Hematopoietic multipotent progenitor cell treated with erythropoietin and hydrocortisone succinate and interleukin-3 and kit ligand, for 17 days (in vitro differentiated cells): Measurements from ENCODE around the gene USP34.
"Not testable (repeated sequence)": the region's sequence is repeated elsewhere in the genome, so short reads cannot be mapped to it uniquely, and the experiment has no call there.

Experiments
- DNase-seq: peaks from one replicate; pipeline ENCODE4 v3.0.0-alpha.2; 2015; ENCODE audit warnings: low spot score

Gene USP34, protein sequence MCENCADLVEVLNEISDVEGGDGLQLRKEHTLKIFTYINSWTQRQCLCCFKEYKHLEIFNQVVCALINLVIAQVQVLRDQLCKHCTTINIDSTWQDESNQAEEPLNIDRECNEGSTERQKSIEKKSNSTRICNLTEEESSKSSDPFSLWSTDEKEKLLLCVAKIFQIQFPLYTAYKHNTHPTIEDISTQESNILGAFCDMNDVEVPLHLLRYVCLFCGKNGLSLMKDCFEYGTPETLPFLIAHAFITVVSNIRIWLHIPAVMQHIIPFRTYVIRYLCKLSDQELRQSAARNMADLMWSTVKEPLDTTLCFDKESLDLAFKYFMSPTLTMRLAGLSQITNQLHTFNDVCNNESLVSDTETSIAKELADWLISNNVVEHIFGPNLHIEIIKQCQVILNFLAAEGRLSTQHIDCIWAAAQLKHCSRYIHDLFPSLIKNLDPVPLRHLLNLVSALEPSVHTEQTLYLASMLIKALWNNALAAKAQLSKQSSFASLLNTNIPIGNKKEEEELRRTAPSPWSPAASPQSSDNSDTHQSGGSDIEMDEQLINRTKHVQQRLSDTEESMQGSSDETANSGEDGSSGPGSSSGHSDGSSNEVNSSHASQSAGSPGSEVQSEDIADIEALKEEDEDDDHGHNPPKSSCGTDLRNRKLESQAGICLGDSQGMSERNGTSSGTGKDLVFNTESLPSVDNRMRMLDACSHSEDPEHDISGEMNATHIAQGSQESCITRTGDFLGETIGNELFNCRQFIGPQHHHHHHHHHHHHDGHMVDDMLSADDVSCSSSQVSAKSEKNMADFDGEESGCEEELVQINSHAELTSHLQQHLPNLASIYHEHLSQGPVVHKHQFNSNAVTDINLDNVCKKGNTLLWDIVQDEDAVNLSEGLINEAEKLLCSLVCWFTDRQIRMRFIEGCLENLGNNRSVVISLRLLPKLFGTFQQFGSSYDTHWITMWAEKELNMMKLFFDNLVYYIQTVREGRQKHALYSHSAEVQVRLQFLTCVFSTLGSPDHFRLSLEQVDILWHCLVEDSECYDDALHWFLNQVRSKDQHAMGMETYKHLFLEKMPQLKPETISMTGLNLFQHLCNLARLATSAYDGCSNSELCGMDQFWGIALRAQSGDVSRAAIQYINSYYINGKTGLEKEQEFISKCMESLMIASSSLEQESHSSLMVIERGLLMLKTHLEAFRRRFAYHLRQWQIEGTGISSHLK (N-terminal part only)

DNA sequence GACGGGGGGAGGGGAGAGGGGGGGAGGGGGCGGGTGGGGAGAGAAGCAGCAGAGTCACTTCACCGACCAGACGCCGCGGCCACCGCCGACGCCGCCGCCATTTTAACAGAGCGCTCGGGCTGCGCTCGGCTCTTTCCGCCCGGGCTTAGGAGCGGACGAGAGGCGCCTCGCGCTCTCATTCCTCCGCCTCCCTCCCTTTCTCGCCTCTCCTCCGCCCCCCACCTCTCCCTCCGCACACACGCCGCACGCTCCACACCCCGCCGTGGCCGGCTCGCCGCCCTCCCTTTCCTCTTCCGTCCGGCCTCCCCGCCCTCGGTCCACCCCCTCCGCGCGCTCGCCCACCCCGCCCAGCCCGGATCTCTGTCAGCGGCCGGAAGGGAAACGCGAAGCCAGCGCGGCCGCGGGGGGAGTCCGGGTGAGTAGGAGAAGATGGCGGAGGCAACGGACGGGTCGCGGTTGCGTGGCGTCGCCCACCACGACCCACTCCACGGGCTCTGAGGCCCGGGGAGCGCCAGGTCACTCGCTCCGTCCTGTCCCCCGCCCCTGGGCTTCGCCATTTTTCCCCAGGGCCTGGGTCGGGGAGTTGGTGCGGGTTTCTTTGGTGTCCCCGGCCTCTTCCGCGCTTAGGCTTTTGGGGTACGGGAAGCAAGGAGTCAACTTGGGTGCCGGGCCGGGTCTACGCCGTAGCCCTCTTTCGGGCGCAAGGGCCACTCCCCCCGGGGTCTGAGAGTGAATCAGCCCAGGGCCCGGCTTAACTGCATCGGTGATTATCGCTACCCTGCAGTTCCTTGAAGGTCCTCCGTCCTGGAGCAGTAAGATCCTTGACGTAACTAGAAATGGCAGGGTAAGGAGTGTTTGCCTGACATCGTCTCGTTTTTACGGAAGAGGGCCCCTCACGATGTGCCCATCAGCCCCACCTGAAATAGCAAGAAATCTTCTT is at the start of gene USP34:
TSS of gene USP34 (minus strand) at position 123 of the 940 bp plus-strand sequence. CDS start 395 bp downstream, outside the sequence.
- DNase-seq: peak; percentile 87

DNA sequence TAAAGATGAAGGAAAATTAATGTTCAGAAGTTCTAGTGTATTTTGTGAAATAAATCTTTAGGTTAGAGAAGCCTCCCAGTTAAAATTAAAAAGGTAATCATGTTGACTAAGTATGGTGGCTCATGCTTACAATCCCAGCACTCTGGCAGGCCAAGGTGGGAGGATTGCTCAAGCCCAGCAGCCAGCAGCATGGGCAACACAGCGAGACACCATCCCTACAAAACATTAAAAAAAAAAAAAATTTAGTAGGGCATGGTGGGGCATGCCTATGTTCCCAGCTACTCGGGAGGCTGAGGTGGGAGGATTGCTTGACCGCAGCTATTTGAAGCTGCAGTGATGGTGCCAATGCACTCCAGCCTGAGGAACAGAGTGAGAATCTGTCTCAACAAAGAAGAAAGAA is 49.4 kb upstream of the USP34 start:
- no peak for DNase-seq

DNA sequence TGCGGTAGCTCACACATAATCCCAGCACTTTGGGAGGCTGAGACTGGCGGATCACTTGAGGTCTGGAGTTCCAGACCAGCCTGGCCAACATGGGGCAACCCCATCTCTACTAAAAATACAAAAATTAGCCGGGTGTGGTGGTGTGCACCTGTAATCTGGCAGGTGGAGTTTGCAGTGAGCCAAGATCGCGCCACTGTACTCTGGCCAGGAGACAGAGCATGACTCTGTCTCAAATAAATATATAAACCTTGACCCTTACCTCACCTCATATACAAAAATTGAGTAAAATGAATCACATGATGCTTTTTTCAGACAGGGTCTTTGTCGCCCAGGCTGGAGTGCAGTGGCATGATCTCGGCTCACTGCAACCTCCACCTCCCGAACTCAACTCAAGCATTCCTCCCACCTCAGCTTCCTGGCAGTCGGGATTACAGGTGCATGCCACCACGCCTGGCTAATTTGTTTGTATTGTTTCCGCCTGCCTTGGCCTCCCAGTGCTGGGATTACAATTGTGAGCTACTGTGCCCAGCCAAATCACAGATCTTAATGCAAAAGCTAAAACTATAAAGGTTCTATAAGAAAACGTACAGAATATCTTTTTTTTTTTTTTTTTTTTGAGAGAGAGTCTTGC is 42.0 kb upstream of the USP34 start:
- DNase-seq: no peak

DNA sequence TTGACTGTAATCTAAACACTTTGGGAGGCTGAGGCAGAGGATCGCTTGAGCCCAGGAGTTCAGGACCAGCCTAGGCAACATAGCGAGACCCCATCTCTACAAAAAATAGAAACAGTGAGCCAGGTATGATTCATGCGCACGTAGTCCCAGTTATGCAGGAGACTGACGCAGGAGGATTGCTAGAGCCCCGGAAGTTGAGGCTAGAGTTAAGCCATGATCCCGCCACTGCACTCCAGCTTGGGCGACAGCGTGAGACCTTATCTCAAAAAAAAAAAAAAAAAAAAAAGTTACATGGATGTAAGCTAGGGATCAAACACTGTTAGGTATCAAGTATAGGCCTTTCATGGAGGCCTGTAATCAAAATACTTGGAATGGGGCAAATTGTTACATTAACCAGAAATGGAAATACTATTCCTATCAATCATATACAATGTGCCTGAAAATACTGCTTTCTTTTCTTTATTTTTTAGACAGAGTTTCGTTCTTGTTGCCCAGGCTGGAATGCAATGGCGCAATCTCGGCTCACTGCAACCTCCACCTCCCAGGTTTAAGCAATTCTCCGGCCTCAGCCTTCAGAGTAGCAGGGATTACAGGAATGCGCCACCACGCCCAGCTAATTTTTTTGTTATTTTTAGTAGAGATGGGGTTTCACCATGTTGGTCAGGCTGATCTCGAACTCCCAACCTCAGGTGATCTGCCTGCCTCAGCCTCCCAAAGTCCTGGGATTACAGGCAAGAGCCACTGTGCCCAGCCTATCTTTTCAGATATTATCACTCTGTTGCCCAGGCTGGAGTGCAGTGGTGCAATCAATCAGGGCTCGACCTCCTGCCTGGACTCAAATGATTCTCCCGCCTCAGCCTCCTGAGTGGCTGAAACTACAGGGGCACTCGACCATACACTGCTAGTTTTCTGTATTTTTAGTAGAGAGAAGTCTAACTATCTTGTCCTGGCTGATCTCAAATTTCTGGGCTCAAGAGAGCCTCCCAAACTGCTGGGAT is 40.1 kb upstream of the USP34 start:
- no peak for DNase-seq

DNA sequence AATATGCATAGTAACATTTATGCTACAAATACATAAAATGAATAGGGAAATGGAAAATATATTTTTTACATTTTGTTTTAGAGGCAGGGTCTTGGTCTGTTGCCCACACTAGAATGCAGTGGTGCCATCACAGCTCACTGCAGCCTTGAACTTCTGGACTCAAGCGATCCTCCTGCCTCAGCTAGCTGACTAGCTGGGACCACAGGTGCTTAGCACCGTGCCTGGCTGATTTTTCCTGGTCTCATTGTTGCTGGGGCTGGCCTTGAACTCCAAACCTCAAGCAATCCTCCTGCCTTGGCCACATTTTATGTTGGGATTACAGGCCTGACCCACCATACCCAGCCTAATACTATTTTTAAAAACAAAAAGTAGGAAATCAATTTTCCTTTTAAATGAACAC is 34.1 kb upstream of the USP34 start:
- DNase-seq: no peak

DNA sequence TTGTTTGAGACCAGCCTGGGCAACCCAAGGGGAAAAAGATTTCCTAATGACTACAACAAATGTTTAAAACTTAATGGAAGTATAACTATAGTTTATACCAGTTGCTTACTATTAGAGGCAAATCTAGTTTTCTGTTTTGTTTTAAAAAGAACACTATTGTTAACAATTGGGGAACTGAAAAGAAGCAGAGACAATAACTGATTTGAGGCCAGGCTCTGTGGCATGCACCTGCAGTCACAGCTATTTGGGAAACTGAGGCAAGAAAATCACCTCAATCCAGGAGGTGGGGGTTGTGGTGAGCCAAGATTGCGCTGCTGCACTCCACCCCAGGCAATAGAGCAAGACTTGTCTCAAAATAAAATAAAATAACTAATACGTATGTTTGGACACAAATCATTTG is 28.2 kb upstream of the USP34 start:
- DNase-seq: no peak

DNA sequence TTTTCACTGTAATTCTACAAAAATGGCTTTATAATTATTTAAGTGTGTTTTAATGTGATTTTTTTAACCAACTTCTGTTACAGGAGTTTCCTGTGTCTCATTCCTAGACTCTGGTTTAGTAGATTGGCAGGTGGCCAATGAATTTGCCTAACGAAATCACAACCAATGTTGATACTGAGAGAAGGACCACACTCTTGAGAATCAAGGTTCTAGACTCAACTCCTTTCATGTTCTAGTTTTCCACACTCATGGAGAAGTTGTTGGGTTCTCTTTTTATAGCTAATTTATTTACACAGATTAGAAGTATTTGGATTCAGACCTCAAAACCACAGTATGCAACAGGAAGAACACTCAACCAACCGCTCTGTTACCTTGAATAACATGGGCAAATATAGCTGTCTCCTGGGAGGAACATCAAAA is 22.6 kb upstream of the USP34 start:
- no peak for DNase-seq

DNA sequence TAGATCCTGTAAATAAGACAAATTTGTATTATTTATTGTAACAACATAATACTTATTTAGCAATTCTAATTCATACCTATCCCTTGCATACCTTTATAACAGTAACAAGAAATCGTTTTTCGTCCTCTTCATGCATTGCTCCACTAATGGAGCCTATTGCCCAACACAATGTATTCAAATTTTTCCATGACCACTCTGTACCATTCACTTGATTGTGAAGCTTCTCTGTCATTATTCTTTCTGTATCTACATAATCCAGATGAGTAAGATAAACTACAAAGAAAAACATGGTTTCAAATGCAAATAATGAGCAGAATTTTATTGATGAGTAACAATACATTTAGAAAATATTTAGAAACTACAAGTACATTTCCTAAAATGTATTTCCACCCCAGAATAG is 21.6 kb upstream of the USP34 start:
- DNase-seq: no peak

DNA sequence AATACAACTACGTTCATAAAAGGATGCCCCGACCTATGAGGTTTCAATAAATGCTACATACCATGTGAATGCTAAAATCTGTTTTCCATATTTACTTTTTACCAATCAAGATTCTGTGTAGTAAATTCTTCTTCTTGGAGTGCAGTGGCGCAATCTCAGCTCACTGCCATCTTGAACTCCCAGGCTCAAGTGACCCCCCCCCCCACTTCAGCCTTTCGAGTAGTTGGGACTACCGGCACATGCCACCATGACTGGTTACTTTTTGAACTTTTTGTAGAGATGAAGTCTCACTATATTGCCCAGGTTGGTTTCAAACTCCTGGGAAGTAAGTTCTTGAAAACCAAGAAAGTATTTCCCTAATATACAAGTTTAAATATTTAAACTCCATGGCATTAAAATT is 14.4 kb upstream of the USP34 start:
- DNase-seq: no peak

DNA sequence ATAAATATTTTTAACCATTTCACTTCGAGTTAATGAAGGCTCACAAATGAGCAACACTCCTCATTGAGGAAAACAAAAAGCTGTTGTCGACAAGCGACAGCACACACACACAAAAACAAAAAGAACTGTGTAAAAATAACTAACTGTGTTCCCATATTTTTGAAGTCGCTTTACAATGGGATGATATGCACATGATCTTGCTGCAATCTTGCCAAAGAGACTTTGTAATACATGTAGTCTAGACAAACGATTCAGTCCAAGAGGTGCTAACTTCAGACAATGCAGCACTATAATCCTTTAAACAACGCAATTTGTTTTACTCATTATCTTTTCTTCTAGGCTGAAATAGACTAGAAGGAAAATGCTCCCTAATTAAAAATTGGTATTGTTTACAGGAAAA is 7.2 kb upstream of the USP34 start:
- no peak for DNase-seq

DNA sequence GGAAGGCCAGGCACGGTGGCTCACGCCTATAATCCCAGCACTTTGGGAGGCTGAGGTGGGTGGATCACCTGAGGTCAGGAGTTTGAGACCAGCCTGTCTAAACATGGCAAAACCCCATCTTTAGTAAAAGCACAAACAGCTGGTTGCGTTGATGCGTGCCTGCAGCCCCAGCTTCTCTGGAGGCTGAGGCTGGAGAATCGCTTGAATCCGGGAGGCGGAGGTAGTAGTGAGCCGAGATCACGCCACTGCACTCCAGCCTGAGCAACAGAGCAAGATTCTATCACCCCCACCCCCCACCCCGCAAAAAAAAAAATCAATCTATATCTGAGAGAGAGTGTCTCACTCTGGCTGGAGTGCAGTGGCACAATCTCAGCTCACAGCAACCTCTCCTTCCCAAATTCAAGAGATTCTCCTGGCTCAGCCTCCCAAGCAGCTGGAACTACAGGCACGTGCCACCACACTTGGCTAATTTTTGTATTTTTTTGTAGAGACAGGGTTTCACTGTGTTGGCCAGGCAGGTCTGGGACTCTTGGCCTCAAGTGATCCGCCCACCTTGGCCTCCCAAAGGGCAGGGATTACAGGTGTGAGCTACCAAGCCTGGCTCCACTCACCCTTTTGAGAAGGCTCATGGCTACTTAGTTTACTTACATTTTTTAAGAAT is 6.2 kb upstream of the USP34 start:
- not testable (repeated sequence) for DNase-seq

DNA sequence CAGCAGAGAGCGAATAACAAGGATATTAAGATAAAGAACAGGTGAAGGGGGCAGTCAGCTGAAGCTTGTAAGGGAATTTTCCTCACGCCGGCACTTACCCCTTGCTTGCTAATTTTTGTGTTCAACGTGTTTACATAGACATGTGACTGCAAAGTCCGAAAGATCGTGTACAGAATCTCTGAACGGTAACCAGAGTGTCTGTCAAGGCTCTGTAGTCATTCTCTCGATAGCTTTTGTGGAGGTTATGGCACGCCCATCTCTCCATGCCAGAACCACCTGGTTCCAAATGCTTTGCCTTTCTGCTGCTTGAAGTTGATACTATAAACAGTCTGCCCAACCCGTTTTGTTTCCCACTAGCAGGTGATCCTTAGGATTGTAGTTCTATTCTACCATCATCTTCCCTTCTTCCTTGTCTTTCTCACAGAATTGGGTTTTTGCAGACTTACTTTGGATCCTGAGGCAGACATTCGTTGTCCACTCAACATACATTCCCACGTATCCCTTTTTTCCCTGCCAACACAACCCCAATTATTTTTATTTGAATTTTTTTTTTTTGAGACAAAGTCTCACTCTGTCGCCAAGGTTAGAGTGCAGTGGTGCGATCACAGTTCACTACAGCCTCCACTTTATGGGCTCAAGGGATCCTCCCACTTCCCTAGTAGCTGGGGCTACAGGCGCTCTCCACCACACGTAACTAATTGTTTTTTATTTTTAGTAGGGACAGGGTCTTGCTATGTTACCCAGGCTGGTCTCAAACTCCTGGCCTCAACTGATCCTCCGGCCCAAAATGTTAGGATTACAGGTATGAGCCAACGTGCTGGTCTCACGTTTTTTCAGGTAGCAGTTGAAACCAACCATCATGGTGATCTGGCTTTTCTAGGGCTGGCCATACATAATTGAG is 1.3 kb upstream of the USP34 start:
- peak; percentile 69 for DNase-seq

DNA sequence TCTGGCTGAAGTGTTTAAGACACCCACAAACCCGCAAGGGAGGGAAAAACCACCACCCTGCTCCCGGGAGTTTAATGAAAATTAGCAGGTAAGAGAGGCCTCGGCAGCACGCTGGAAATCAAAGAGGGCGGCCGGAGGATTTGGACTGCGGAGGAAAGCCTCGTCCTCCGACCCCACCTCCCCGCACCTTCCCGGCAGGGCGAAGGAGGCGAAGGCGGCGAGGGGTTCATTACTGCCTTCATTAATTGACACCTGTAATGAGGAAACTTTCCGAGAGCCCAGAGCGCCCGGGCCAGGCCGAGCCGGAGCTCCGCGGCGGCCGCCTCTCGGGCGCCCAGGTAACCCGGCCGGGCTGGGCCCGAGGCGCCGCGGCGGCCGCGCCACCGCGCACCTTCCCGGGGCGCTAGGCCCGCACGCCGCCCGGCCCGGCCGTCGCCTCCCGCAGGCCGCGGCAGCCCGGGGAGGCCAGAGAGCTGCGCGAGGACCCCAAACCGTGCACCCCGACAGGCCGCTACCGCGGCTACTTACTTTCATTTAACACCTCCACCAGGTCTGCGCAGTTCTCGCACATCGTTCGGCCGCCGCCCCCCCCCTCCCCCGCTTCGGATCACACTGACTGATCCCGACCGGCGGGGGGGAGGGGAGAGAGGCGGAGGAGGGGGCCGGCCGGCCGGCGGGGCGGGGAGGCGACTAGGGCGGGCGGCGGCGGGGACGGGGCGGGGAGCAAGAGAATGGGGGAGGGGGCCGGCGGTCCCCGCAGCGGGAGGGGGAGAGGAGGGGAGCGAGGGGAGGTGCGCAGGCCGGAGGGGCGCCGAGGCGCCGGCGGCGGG is 550 bp downstream of the USP34 start:
- peak; percentile 75 for DNase-seq

DNA sequence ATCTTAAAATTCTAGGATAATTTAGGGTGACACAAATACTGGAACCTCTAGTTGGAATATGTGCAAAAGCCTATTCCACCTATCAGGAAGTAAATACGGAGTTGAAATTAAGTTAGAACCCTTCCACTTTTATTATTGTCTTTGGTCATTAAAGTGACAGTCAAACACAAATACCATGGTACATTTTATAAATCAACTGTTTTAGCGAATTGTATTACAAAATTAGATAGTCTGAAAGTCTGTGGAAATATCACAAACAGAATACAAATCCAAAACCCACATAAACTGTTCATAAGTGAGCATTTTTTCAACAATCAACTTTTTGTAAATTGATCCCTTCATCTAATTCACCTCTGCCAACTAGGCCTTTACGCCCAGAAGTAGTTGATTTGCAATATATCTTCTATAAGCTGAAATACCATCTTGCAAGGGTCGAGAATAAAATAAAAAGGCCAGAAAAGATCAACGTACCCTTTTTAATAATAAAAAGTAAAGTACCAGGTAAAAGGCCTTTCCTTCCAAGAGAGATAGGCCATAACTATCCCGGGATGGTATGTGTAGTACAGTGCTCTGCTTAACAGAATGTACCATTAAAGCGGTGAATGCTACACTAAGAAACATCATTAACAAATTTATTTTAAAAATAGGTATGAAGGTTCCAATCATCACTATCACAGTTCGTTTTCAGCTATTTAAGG is 1.3 kb downstream of the USP34 start:
- peak; percentile 60 for DNase-seq

DNA sequence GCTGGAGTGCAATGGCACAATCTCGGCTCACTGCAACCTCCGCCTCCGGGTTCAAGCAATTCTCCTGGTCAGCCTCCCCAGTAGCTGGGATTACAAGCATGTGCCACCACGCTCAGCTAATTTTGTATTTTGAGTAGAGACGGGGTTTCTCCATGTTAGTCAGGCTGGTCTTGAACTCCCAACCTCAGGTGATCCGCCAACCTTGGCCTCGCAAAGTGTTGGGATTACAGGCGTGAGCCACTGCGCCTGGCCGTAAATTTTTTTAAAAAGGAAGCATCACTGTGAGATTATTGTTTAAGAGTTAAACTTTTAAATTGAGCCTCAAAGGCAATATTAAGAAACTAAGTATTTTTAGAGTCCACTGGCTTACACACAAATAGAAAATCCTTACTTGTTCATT is 2.7 kb downstream of the USP34 start:
- DNase-seq: not testable (repeated sequence)

DNA sequence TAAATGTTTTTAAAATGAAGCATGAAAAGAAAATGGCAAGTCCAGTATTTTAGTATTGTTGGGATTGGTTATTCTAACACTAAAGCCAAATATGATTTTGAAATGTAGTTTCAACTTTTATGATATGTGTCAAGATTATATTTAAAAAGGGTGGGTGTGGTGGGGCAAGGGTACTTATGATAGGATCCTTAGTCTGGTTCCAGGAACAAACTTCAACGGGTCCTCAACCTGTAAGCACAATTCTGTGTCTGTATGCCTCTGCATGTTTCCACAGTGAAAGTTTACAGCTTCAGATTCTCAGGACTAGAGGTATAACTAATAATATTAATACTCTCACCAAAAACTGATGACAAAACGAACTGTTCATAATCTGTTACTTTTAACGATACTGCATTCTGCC is 5.8 kb downstream of the USP34 start:
- DNase-seq: no peak
